Left cardiac atrium (tissue), 4 donors: ENCODE measurements around the gene HTR2C. TPM values are rescaled to one million over a fixed set of nuclear protein-coding genes. Genes with fewer than 3 reads are reported as not detected.
"Not testable (repeated sequence)": the region's sequence is repeated elsewhere in the genome, so short reads cannot be mapped to it uniquely, and the experiment has no call there.

Experiments used
- ATAC-seq, 2 donors: fragments of 200-7000 bp; cut with Tn5 transposase; one replicate each; pipeline ENCODE4 v1.9.1; 2020; ENCODE audit warnings: mild to moderate bottlenecking in 2 of 2, moderate library complexity in 2 of 2
- DNase-seq: peaks from one replicate; pipeline ENCODE4 v3.0.0-alpha.2; 2020
- intact Hi-C, 2 donors: fragments of 100-400 bp; cut with DNase I; formaldehyde crosslinking; loops; one replicate each; pipeline versions ENCODE4 v1.14.1 to v1.15.1; 2022 to 2023
- long read RNA-seq: library from polyadenylated mRNA; unstranded; transcript quantifications from one replicate; pipeline ENCODE4 v2.0.0, GENCODE V29; 2021
- total RNA-seq, 2 donors: library from RNA; stranded (reverse); fragmentation: NEBNext Ultra II Directional; extraction: Animal tissue kit (Norgen Biotek cat#: 25700); gene quantifications; one replicate each; pipeline ENCODE4 v1.2.1, GENCODE V29; 2021
- donor health status: DM: no; HTN: yes; CAD: no.
- donor health status: DM: no; HTN: yes; CAD: no; lungs with severe emphysema.
- donor health status: DM: yes; HTN: yes; CAD: no.
- donor health status: Dilated cardiomyopathy.

The HTR2C gene
- total RNA-seq: not detected
- long read RNA-seq: 0 reads

DNA sequence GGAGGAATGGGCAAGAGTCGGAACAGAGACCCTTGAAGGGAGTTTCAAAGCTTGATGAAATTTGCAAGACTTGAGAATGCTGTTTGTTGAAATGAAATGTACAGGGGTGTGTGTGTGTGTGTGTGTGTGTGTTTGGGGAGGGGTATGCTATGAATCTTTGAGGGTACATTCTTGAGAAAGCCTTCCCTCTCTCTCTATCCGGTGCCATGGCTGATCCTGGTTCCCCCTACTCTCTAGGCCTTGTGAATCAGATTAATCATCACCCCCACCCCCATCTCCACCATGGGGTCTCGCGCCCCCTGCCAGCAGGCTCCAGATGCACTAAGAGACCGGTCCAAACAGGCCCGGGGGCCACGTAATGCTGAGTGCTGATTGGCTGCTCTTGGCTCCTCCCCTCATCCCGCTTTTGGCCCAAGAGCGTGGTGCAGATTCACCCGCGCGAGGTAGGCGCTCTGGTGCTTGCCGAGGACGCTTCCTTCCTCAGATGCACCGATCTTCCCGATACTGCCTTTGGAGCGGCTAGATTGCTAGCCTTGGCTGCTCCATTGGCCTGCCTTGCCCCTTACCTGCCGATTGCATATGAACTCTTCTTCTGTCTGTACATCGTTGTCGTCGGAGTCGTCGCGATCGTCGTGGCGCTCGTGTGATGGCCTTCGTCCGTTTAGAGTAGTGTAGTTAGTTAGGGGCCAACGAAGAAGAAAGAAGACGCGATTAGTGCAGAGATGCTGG lies at the start of gene HTR2C:
Gene HTR2C, plus strand, starts transcription at position 441 of the 729 bp plus-strand sequence. CDS start 142,851 bp downstream, outside the sequence.
- ATAC-seq (no peak), DNase-seq (no peak)
- intact Hi-C loops: no loop called here

DNA sequence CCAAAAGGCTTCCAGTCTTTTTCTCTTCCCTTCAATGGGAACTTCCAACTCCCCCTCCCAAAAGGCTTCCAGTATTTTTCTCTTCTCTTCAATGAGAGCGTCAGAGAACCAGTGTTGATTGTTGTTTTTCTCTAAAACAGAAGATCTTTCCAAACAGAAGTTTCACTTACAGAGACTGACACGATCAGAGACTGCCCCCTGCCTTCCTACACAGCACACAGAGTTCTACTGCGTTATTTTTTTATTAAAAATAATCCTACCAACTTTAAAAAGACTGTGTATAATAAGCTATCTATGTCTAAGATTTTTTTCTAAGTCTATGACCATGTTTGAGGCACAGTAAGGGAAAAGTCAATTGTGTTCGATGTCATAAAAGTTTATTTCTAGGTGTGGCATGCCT lies 3.5 kb upstream of the HTR2C start:
- DNase-seq (no peak), ATAC-seq (no peak)
- intact Hi-C loops: no loop called here

GRCh38 chrX:114581528-114582263 lies 2.2 kb upstream of the HTR2C start:
- ATAC-seq (no peak), DNase-seq (no peak)
- intact Hi-C loops: no loop called here

DNA sequence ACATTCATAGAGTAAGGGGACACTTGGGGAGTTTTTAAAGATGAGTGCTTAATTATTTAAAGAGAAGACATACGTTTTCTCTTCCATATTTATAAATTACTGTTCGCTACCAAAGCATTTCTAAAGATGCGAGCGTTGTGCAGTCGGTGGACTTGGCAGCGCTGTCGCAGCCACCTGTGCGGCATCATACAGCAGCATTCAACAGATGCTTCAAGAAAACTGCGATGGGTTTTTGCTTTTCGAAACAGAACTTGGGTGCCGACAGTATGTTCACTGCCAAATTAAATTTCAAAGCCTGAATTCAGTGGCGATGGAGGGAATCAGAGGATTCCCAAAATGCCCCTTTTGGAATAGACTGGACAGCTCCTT lies 1.6 kb upstream of the HTR2C start:
- ATAC-seq (no peak), DNase-seq (no peak)
- intact Hi-C loops: no loop called here

DNA sequence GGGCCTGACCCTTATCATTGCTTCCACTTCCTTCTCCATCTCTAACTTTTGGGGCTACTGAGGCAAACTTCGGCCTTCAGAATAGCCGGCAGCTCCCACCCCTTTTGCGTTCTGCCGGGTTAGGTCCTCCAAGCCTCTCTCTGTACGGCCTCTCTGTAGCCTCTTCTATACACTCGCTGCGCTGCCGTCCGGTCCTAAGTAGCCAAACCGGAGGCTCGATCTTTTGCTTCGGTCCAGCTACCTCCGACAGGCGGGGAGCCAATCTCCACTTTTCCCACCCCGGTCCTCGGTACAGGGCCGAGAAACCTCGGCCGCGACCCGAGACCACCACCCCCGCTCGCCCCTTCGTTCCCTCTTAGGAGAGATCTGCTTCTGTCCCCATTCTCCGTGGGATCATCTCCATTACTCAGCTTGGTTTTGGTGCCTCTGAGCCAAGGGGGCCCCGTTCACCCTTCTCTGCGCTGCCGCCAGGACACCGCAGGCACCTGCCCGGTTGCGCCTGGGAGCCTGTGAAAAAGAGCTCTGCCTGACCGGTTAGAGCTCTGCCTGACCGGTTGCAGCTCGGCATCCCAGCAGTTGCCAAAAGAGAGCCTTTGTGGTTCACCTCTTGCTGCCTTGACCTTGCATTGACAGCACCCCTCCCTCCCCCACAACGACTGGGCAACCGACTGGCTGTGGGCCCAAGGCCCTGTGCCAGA lies 1.0 kb upstream of the HTR2C start:
- DNase-seq (no peak), ATAC-seq (no peak)
- intact Hi-C loops: no loop called here

- DNase-seq: no peak
- ATAC-seq: peak in 1 of 2 donors; percentile 38
- intact Hi-C loops: no loop called here
Measured at GRCh38 chrX:114584375-114584943, 573 bp downstream of the HTR2C start.

GRCh38 chrX:114584983-114585842 lies 1.3 kb downstream of the HTR2C start:
- no peak for ATAC-seq
- intact Hi-C loops: no loop called here

GRCh38 chrX:114591121-114591520 lies 7.2 kb downstream of the HTR2C start:
- no peak for DNase-seq
- intact Hi-C loops: no loop called here
- no peak for ATAC-seq

More at GRCh38 chrX:114584983-114585842, 1.3 kb downstream of the HTR2C start:
- DNase-seq: no peak

- no peak for ATAC-seq
- intact Hi-C loops: no loop called here
Measured at GRCh38 chrX:114599305-114599704, 15.4 kb downstream of the HTR2C start.

DNA sequence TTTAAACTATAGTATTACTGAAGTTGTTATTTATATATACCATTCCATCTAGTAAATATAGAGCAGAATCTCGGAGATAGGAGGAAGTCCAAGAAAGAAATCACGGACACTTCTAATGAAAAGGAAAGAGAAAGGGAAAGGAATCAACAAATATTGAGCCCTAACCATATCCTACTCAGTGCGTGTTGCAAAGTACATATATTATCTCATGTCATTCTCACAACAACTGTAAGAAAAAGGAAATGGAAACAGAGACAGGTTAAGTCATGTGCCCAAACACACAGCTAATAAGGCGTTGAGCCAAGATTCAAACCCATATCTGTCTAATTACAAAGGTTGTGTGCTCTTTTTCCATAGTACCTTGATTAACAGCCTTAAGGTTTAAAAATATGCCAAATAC lies 16.0 kb downstream of the HTR2C start:
- ATAC-seq: no peak
- intact Hi-C loops: no loop called here

More at GRCh38 chrX:114599305-114599704, 15.4 kb downstream of the HTR2C start:
- no peak for DNase-seq

DNA sequence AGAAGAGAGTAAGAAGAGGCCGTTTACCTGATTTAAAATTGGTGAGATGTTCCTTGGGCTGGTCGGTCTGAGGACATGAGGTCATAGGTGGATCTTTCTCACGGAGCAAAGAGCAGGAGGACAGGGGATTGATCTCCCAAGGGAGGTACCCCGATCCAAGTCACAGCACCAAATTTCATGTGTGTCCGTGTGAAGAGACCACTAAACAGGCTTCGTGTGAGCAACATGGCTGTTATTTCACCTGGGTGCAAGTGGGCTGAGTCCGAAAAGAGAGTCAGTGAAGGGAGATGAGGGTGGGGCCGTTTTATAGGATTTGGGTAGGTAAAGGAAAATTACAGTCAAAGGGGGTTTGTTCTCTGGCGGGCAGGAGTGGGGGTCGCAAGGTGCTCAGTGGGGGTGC lies 22.7 kb downstream of the HTR2C start:
- DNase-seq, ATAC-seq, intact Hi-C loops: not testable (repeated sequence)

More for the DNA sequence above, 16.0 kb downstream of the HTR2C start:
- DNase-seq: no peak

DNA sequence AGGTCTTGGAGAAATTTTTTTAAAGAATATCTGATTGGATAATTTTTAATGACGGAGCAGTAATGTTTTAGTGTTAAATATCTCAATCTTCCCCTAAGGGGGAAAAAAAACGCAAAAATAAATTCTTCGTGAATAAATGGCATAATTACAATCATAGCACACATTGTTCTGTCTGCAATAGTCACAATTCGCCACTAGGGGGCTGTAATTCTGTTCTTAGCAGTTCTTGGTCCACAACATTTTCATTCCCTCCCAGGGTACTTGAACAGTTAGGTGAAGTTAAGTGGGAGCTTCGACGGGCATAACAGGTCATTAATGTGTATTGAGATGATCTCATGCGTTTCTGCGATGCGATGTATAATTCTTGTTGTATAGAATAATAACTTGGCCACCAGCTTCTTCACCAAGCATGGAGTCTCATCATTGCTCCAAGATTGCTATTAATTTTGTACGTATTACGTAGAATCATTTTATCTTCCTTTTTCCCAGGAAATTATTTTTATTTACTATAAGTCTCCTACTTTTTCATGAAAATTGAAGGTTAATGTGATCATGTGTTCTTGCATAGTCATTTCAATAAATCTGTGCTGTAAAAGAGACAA lies 27.2 kb downstream of the HTR2C start:
- intact Hi-C loops: loop anchor here in 1 of 2 donors (10.0 kb wide), 1 partner anchor 534 kb away; no protein-coding TSS in a partner anchor
- no peak for DNase-seq
- ATAC-seq: no peak

DNA sequence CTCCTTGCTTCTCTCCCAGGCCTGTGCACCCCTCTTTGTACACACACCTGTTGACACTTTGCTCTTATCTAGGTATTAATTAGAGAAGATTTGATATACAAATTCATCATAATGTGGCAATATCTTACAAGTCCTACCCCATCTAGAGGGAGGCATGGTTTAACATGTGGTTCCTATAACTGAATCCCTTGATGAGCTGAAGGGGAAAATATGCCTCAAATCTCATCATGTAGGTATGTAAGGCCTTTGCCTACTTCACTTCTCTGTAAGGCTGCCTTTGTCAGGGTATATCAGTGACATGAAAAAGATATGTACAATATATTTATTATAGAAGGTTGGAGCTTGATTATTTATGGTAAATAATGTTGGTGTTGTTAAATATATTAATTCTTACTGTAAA lies 31.9 kb downstream of the HTR2C start:
- ATAC-seq (no peak), DNase-seq (no peak)
- intact Hi-C loops: loop anchor here in 1 of 2 donors (10.0 kb wide), 1 partner anchor 529 kb away; no protein-coding TSS in a partner anchor

GRCh38 chrX:114619874-114620273 lies 36.0 kb downstream of the HTR2C start:
- intact Hi-C loops: loop anchor here (10.0 kb wide), 2 partner anchors 335 to 525 kb away; no protein-coding TSS in a partner anchor
- no peak for ATAC-seq

GRCh38 chrX:114626323-114626722 lies 42.4 kb downstream of the HTR2C start:
- intact Hi-C loops: loop anchor here (5.0 to 10.0 kb wide), 2 partner anchors 328 to 331 kb away; no protein-coding TSS in a partner anchor
- ATAC-seq: no peak
- DNase-seq: no peak

More at GRCh38 chrX:114619874-114620273, 36.0 kb downstream of the HTR2C start:
- DNase-seq: no peak

- ATAC-seq (no peak), DNase-seq (no peak)
- intact Hi-C loops: no loop called here
Measured at GRCh38 chrX:114635986-114636385, 52.1 kb downstream of the HTR2C start.

DNA sequence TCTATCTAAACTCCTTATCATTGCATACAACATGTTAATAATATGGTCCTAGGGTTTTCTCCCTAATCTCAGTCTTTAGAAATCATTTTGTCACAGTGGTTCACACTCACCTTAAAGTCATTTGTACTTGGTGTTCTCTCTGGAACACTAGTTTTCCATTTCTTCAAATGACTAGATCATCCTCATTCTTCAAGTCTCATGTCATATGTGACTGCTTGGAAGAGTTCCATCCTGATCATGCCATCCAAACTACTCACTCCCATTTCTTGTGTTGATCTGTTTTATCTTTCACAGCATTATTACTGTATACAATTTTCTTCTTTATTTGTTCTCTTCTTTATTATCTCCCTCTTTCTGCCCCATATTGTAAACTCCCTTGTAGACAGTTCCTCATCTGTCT lies 66.5 kb downstream of the HTR2C start:
- ATAC-seq: no peak
- DNase-seq: no peak
- intact Hi-C loops: no loop called here

GRCh38 chrX:114675365-114675764 lies 91.5 kb downstream of the HTR2C start:
- ATAC-seq (no peak), DNase-seq (no peak)
- intact Hi-C loops: no loop called here
